G401.6 (cell line): ENCODE results near the gene KRTAP5-8.
"Not testable (repeated sequence)": the region's sequence is repeated elsewhere in the genome, so short reads cannot be mapped to it uniquely, and the experiment has no call there.

Experiments
- FAIRE-seq: peaks from 2 replicates; lab custom pipeline; 2012; peaks lifted over from hg19 to GRCh38; lab: Jason Lieb, UNC

The KRTAP5-8 gene

DNA sequence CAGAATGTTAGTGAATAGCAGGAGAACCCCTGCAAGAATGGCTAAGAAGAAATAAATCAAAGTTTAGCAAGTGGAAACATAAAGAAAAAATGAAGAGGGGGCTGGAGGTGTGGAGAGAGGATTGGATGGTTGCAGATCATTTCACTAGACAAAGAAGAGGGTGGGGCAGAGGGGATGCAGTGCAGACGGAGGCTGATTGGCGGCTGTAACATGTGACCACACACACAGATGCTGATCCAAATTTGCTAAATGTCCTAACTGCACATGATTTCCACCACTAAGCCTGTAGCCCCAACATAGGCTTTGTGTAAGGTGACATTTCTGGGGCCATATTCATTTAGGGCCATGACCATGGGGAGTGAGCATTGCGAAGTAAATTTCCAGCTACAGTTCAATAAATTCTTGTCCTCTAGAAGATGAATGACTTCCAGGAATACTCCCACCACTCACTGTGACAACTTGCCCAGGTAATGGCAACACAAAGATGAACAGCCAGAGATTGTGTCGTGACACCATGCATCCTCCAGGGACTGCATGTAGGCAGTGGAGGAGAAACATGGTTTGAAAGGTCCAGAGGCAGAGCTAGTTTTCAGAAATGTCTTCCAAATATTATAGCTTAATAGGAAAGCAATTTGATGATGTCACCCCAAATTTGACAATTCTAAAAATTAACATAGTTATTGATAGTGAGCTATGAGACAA is 38.0 kb downstream of the KRTAP5-8 start:
- FAIRE-seq, result no peak

DNA sequence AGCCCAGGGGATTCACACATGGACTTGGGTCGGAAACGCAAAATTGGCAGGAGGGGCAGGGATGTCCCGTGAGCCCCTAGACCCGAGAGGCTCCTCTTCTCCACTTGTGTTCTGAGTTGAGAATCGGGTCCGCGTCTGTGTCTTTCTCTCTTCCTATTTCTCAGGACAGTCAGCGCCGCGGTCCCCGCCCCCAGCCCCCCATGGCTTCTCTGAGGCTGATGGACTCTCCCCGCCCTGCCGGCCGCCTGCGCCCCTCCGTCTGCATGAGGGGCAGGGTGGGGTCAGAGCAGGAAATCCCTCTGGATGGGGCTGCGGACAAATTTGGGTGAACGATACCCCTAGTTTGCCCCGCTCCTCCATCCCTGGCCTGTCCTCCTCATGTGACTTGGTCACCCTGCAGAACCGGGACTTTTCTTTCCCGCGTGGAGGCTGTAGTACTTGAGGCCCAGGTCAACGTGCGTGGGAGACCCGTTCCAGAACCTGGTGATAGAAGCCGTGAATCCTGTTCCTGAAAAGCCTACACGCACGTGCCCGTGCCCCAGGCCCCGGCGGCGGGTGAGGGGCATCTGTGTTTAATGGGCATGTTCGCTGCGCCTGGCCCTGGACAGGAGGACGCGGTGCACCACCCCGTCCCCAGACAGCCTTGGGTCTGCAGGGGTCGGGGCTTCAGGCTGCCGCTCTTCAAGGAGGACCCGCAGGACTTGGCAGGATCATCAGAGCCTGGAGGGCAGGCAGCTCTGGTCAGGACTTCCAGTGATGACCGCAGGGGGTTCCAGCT is 39.1 kb downstream of the KRTAP5-8 start:
- not testable (repeated sequence) for FAIRE-seq

DNA sequence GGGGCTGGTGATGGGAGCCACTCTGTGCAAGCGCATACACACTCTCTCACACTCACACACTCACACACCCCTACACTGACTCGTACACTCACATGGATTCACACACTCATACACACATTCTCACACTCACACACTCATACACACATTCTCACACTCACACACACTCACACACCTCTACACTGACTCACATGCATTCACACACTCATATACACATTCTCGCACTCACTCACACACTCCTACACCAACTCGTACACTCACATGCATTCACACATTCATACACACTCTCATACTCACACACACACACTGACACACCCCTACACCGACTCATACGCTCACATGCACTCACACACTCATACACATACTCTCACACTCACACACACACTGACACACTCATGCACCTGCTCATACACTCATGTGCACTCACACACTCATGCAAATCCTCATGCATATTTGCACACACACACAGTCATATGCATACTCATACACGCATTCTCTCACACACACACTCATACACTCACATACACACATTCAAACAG is 39.7 kb downstream of the KRTAP5-8 start:
- no peak for FAIRE-seq

DNA sequence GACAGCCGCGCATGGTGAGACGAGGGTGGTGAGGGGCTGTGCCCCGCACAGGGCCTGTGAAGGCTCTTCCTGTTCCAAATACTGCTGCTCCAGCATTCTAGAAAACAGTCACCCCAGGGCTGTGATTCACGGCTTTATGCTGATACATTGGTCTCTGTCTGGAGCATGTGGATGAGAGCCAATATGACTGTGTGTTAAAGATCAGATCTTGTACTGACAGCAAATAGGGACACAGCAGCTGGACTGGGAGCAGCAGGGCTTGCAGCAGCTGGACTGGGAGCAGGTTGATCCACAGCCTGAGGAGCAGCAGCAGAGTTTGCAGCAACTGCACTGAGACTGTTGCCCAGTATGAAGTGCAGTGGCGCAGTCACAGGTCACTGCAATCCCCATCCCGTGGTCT is 41.7 kb downstream of the KRTAP5-8 start:
- FAIRE-seq, result not testable (repeated sequence)

DNA sequence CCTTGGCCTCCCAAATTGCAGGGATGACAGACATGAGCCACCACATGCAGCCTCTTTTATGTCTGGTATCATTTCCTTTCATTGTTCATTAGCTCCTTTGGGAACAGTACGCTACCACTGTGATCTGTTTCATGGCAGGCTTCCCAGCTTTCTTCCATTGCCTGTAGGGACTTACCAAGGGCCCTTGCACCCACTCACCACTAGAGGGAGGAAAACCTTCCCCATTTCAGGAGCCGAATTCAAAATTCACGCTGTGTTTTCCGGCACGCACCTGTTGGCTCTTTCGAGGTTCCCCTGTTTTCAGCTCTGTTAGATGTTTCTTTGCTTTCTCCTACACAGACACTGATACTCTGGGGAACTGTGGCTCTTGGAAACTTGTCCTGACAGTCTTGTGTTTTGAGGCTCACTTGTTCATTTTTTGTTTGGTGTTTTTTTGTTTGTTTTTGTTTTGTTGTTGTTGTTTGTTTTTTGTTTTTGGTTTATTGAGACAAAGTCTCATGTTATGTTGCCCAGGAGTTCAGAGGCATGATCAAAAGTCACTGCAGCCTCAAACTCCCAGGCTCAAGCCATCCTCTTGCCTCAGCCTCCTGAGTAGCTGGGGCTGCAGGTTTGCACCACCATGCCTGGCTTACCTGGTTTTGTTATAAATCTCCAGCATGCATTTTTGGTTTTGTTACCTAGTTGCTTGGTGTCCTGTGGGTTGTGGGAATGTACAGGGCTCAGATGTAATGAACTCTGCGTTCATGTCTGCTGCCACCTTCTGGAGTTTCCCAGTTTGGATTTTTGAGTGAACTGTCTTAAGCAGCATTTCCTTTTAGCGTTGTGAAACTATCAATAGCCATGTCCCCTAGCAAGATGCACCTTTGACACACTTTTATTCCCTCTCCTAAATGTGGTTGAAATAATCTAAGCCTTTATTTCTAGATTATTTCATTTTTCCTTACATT is 42.5 kb downstream of the KRTAP5-8 start:
- no peak for FAIRE-seq

DNA sequence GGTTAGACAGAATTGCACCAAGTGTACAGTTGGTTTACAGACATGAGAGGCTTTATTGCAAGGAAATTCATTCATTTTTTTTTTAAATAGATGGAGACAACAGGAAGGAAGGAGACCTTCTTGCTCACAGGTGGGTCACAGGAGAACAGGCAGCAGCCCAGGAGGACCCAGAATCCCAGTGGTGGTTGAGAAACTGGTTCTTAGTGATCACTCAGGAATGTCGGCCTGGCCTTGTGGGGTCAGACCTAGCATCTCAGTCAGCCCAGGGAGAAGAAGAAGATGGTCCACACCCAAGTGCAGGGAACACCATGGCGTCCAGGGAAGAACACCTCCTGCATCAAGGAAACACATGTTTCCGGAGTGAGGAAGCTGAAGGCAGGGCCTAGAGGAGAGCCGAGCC is 44.0 kb downstream of the KRTAP5-8 start:
- no peak for FAIRE-seq

DNA sequence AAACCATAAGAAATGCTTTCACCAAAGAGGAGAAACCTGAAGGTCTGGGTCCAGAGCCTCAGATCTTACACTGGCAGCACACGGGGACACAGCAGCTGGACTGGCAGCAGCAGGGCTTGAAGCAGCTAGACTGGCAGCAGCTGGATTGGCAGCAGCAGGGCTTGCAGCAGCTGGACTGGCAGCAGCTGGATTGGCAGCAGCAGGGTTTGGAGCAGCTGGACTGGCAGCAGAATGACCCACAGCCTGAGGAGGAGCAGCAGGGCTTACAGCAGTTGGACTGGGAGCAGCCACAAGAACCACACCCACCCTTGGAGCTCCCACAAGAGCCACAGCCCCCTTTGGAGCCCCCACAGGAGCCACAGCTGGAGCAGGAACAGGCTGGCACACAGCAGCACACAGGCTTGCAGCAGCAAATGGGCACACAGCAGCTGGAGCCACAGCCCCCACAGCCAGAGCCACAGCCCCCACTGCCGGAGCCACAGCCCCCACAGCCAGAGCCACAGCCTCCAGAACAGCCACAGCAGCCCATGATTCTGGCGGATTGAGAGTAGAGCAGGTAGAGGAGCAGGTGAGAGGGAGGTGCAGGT is 44.6 kb downstream of the KRTAP5-8 start, which contains the start of gene KRTAP5-11:
Gene KRTAP5-11 (minus strand): TSS at position 567 of the 587 bp plus-strand sequence. CDS start 38 bp downstream, at position 529.
- FAIRE-seq, result no peak

DNA sequence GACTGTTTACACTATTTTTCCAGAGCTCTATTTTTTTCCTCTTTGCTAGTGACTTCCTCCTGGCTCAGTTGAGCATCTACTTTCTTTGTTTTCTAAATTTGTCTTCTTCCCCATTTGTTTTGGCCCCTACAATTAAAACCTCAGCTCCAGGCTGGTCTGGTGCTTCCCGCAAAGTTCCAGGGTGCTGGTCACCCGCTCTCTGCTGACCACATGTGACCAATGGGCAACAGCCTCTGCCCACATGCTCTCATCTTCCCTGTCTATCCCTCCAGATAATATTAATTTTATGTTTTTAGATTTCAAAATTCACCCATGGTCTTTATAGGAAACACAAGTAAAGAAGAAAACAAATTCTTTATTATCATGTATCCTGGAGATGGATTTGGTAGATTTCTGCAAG is 45.1 kb downstream of the KRTAP5-8 start:
- FAIRE-seq, result not testable (repeated sequence)

DNA sequence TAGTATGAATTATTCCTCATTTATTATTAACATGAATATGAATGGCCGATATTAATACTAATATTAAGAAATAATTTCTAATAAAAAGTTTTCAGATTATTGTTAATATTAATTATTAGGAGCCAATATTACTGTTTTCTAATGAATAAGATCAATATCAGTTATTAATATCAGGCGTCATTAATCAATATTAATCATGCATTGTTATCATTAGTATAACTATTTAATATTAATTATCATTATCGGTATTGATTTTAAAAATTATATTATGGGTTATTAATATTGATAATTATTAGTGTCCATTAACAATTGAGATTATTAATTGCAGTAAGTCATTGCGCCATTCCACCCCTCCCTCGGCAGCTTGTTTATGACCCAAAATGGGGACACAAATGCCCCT is 47.8 kb downstream of the KRTAP5-8 start:
- not testable (repeated sequence) for FAIRE-seq

DNA sequence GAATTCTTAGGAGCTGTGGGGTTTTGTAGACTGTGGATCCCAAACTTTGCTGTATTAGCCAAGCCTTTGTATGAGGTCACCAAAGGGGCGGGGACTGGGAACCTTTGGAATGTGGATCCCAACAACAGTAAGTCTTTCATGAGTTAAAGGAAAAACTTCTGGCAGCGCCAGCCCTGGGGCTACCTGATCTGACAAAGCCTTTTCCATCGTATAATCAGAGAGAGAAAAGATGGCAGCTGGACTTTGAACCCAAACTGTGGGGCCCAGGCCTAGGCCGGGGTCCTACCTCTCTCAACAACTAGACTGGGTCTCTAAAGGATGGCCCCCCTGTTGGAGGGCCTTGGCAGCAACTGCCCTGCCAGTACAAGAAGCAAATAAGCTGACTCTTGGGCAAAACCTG is 50.5 kb downstream of the KRTAP5-8 start:
- FAIRE-seq, result not testable (repeated sequence)
